Bronchus fibroblast of lung (primary cell): ENCODE data around the gene LAMA3. TPM values are rescaled to one million over a fixed set of nuclear protein-coding genes. Genes with fewer than 3 reads are reported as not detected.

Experiments used
- total RNA-seq: library from RNA; depleted of rRNA; stranded (reverse); fragments of >200 nt; gene quantifications from 2 replicates; pipeline ENCODE4 v1.2.3, GENCODE V29; 2015

The LAMA3 gene
- total RNA-seq = 1.2 and 1.3 TPM in 2 replicates

GRCh38 chr18:23689031-23689615, at the start of gene LAMA3:
LAMA3 (plus strand) TSS chr18:23689453; CDS start chr18:23689684, 231 bp downstream.

GRCh38 chr18:23662309-23663263, 26.7 kb upstream of the LAMA3 start, which contains the start of gene ANKRD29:
ANKRD29 (minus strand) TSS chr18:23662911; CDS start chr18:23662730, 181 bp downstream.

Other genes starting within 250 kb of the LAMA3 start
- 21.7 and 26.1 TPM in 2 replicates for gene RIOK3, start 236.2 kb upstream of the LAMA3 start, total RNA-seq
- gene RMC1, start 185.9 kb upstream of the LAMA3 start, total RNA-seq = 20.2 and 21.6 TPM in 2 replicates
- 18.7 and 22.7 TPM in 2 replicates for gene NPC1, start 102.9 kb upstream of the LAMA3 start, total RNA-seq
- gene ANKRD29, start 26.5 kb upstream of the LAMA3 start, total RNA-seq = 0.67 and 0.89 TPM in 2 replicates